ENCODE results near the gene GALNT6.

The GALNT6 gene

GRCh38 chr12:51391283-51392123 lies at the start of gene GALNT6:
Gene GALNT6 (minus strand): TSS chr12:51391406. CDS start chr12:51379781, 11,625 bp downstream.
- DNase-seq: peak; percentile 72

GRCh38 chr12:51439330-51439729 lies 48.1 kb upstream of the GALNT6 start:
- DNase-seq: no peak

- DNase-seq: no peak
Measured at GRCh38 chr12:51437431-51437830, 46.2 kb upstream of the GALNT6 start.

GRCh38 chr12:51434305-51434704 lies 43.1 kb upstream of the GALNT6 start:
- no peak for DNase-seq

GRCh38 chr12:51432921-51433320 lies 41.7 kb upstream of the GALNT6 start:
- no peak for DNase-seq

GRCh38 chr12:51430196-51430895 lies 39.1 kb upstream of the GALNT6 start:
- no peak for DNase-seq

GRCh38 chr12:51429700-51430099 lies 38.5 kb upstream of the GALNT6 start:
- no peak for DNase-seq

- DNase-seq: no peak
Measured at GRCh38 chr12:51428256-51428655, 37.0 kb upstream of the GALNT6 start.

GRCh38 chr12:51424662-51425539 lies 33.7 kb upstream of the GALNT6 start, which contains the start of gene SLC4A8:
Gene SLC4A8 (plus strand): TSS chr12:51424831. CDS start chr12:51424988, 157 bp downstream.
- peak; percentile 75 for DNase-seq

GRCh38 chr12:51424094-51424661 lies 33.0 kb upstream of the GALNT6 start:
- DNase-seq: no peak

- no peak for DNase-seq
Measured at GRCh38 chr12:51421266-51421884, 30.2 kb upstream of the GALNT6 start.

GRCh38 chr12:51419425-51420193 lies 28.4 kb upstream of the GALNT6 start:
- DNase-seq: no peak

GRCh38 chr12:51417826-51418225 lies 26.6 kb upstream of the GALNT6 start:
- DNase-seq: no peak

- DNase-seq: no peak
Measured at GRCh38 chr12:51415931-51416330, 24.7 kb upstream of the GALNT6 start.

- DNase-seq: no peak
Measured at GRCh38 chr12:51413791-51414190, 22.6 kb upstream of the GALNT6 start.

GRCh38 chr12:51413149-51413548 lies 21.9 kb upstream of the GALNT6 start:
- no peak for DNase-seq

GRCh38 chr12:51409846-51410245 lies 18.6 kb upstream of the GALNT6 start:
- no peak for DNase-seq

- no peak for DNase-seq
Measured at GRCh38 chr12:51407604-51408003, 16.4 kb upstream of the GALNT6 start.

- no peak for DNase-seq
Measured at GRCh38 chr12:51406859-51407258, 15.7 kb upstream of the GALNT6 start.

GRCh38 chr12:51406290-51406689 lies 15.1 kb upstream of the GALNT6 start:
- no peak for DNase-seq

GRCh38 chr12:51405801-51406207 lies 14.6 kb upstream of the GALNT6 start:
- DNase-seq: no peak

Measured in stimulated activated naive CD4-positive, alpha-beta T cell treated with Interleukin-2 at 50 U/mL for 16 hours (primary cell).